ENCODE measurements around the gene ABLIM2. TPM values are rescaled to one million over a fixed set of nuclear protein-coding genes. Genes with fewer than 3 reads are reported as not detected.

Gene ABLIM2
- total RNA-seq, 1 experiment from 2014 or later: 6.1 TPM

- H3K36me3 ChIP-seq (ENCODE audit: control insufficient read depth in 1 of 2, insufficient read depth in 2 of 2, low read length in 2 of 2): no peaks in the 10 kb centered on the region
- H3K4me3 ChIP-seq (replicated peaks in 1 of 2; ENCODE audit: low read depth in 1 of 2, low read length in 2 of 2): no peak overlapping the region
- H4K20me1 ChIP-seq (ENCODE audit: insufficient read depth): no peaks in the 10 kb centered on the region
- CTCF ChIA-PET: interaction anchor here (1.0 to 6.8 kb wide), 2 partner anchors 182 to 282 kb away, joined by 3 to 82 read pairs; no protein-coding TSS in a partner anchor
- intact Hi-C loops (cut with micrococcal nuclease): loop anchor here (2.0 kb wide), 1 partner anchor 225 kb away; no protein-coding TSS in a partner anchor
- RAD21 ChIA-PET (ENCODE audit: low non-redundant PET in 1 of 2, low total read pairs in 2 of 2, uncharacterized antibody in 2 of 2, unreplicated experiment in 2 of 2): interaction anchor here in 1 of 2 experiments (1.4 kb wide), 1 partner anchor 46 kb away, joined by 3 read pairs; the partner anchor contains the start of gene AFAP1
- TF ChIP-seq EZH2phosphoT487 (IDR thresholded peaks at IDR 0.05; ENCODE audit: borderline replicate concordance) (no peak), EZH2 (IDR thresholded peaks at IDR 0.05) (no peak), REST (IDR thresholded peaks at IDR 0.05; ENCODE audit: low read depth) (no peak), SIN3A (IDR thresholded peaks at IDR 0.05; ENCODE audit: low read depth) (no peak), YY1 (IDR thresholded peaks at IDR 0.05; ENCODE audit: extremely low read depth, insufficient replicate concordance, low read depth, low read length) (no peak), EGR1 (IDR thresholded peaks at IDR 0.05; ENCODE audit: low read depth) (no peak), CEBPB (IDR thresholded peaks at IDR 0.05; ENCODE audit: low read depth) (no peak), FOSL1 (IDR thresholded peaks at IDR 0.05; ENCODE audit: low read depth) (no peak), CTCF (IDR thresholded peaks at IDR 0.05 in 2 of 3, conservative IDR thresholded peaks at IDR 0.05 in 1 of 3; ENCODE audit: borderline replicate concordance in 1 of 3, insufficient read depth in 1 of 3, low read depth in 2 of 3, low read length in 2 of 3) (no peak), POLR2AphosphoS5 (IDR thresholded peaks at IDR 0.05; ENCODE audit: low read depth, low read length) (no peak), MAX (IDR thresholded peaks at IDR 0.05) (no peak), ZFX (IDR thresholded peaks at IDR 0.05) (no peak), SRF (IDR thresholded peaks at IDR 0.05; ENCODE audit: low read depth) (no peak), ELF1 (IDR thresholded peaks at IDR 0.05; ENCODE audit: borderline replicate concordance, low read depth) (no peak)
- H2AFZ ChIP-seq (ENCODE audit: low read depth, low read length, poor library complexity, severe bottlenecking): no peak overlapping the region
- no peak for ATAC-seq
- H3K9ac ChIP-seq (ENCODE audit: low read length): no peak overlapping the region
- BruUV-seq (replicated peaks): no TSS peak
- H3K27ac ChIP-seq (ENCODE audit: low read depth, low read length): no peak overlapping the region
- POLR2A ChIA-PET: no interaction called here
- DNase-seq (ENCODE audit: low read depth, low spot score): no peak
- H3K9me2 ChIP-seq (ENCODE audit: insufficient read depth): no peaks in the 10 kb centered on the region
- H3K4me1 ChIP-seq (ENCODE audit: control insufficient read depth in 1 of 2, insufficient read depth in 2 of 2, low read length in 2 of 2): no peaks in the 10 kb centered on the region
- H3K27me3 ChIP-seq (ENCODE audit: insufficient read depth, low read length): no peaks in the 10 kb centered on the region
- no peaks in the 10 kb centered on the region for H3K79me2 ChIP-seq (ENCODE audit: insufficient read depth, low read length)
- H3K4me2 ChIP-seq (ENCODE audit: low read length): no peak overlapping the region
- no peaks in the 10 kb centered on the region for H3K9me3 ChIP-seq (ENCODE audit: control insufficient read depth in 1 of 2, insufficient read depth in 1 of 2, low read depth in 1 of 2, low read length in 2 of 2)
Observed at GRCh38 chr4:7985891-7986441, 172.6 kb downstream of the ABLIM2 start.
